Astrocyte (in vitro differentiated cells and primary cell): ENCODE measurements around the gene CLOCK. TPM values are rescaled to one million over a fixed set of nuclear protein-coding genes. Genes with fewer than 3 reads are reported as not detected.
A peak's percentile ranks its signal among the peaks of the same experiment; 100 is the strongest.

Experiments
- DNase-seq: peaks from one replicate; pipeline ENCODE4 v3.0.0-alpha.2; 2010; ENCODE audit warnings: low read depth
- FAIRE-seq: peaks from 2 replicates; lab custom pipeline; 2011; peaks lifted over from hg19 to GRCh38; lab: Jason Lieb, UNC
- H2AFZ ChIP-seq: 2 replicates; pipeline ENCODE4 v1.6.0; 2012; ENCODE audit warnings: low read depth, low read length, inconsistent platforms
- H3K27ac ChIP-seq: 2 replicates; pipeline ENCODE4 v1.5.1; 2011; ENCODE audit warnings: low read depth, low read length, inconsistent platforms
- H3K27me3 ChIP-seq: 2 replicates; pipeline ENCODE4 v1.6.0; 2011; ENCODE audit warnings: low read length, inconsistent platforms; ENCODE audit not compliant: insufficient read depth
- H3K36me3 ChIP-seq: 2 replicates; pipeline ENCODE4 v1.5.1; 2011; ENCODE audit warnings: low read length, inconsistent platforms; ENCODE audit not compliant: insufficient read depth
- H3K4me1 ChIP-seq: 2 replicates; pipeline ENCODE4 v1.5.1; 2011; ENCODE audit warnings: low read length, inconsistent platforms; ENCODE audit not compliant: insufficient read depth
- H3K4me2 ChIP-seq: 2 replicates; pipeline ENCODE4 v1.6.0; 2012; ENCODE audit warnings: low read length, inconsistent platforms
- H3K4me3 ChIP-seq: 2 replicates; pipeline ENCODE4 v1.5.1; 2011; ENCODE audit warnings: low read depth, mild to moderate bottlenecking, low read length, inconsistent platforms; ENCODE audit not compliant: insufficient read depth
- H3K79me2 ChIP-seq: 2 replicates; pipeline ENCODE4 v1.6.0; 2012; ENCODE audit warnings: mild to moderate bottlenecking, low read length, inconsistent platforms; ENCODE audit not compliant: insufficient read depth
- H3K9ac ChIP-seq: 2 replicates; pipeline ENCODE4 v1.6.0; 2012; ENCODE audit warnings: mild to moderate bottlenecking, low read length, inconsistent platforms
- H3K9me3 ChIP-seq: 2 replicates; pipeline ENCODE4 v1.5.1; 2012; ENCODE audit warnings: low read depth, mild to moderate bottlenecking, low read length, inconsistent platforms; ENCODE audit not compliant: insufficient read depth
- H4K20me1 ChIP-seq: 2 replicates; pipeline ENCODE4 v1.6.0; 2012; ENCODE audit warnings: low read length, inconsistent platforms; ENCODE audit not compliant: insufficient read depth
- H3K27ac Mint-ChIP-seq: one replicate; pipeline ENCODE4 v1.8.0; 2021; ENCODE audit warnings: mild to moderate bottlenecking, mixed read lengths; ENCODE audit not compliant: unreplicated experiment
- H3K27me3 Mint-ChIP-seq: one replicate; pipeline ENCODE4 v1.8.0; 2021; ENCODE audit warnings: low read depth, mixed read lengths; ENCODE audit not compliant: unreplicated experiment
- H3K36me3 Mint-ChIP-seq: one replicate; pipeline ENCODE4 v1.8.0; 2021; ENCODE audit warnings: low read depth, mixed read lengths; ENCODE audit not compliant: unreplicated experiment
- H3K4me1 Mint-ChIP-seq: one replicate; pipeline ENCODE4 v1.8.0; 2021; ENCODE audit warnings: low read depth, mixed read lengths; ENCODE audit not compliant: unreplicated experiment
- H3K4me3 Mint-ChIP-seq: one replicate; pipeline ENCODE4 v1.8.0; 2021; ENCODE audit warnings: mild to moderate bottlenecking, moderate library complexity, mixed read lengths; ENCODE audit not compliant: unreplicated experiment
- H3K9me3 Mint-ChIP-seq: one replicate; pipeline ENCODE4 v1.8.0; 2021; ENCODE audit warnings: mild to moderate bottlenecking, mixed read lengths; ENCODE audit not compliant: unreplicated experiment
- CTCF ChIP-seq: IDR thresholded peaks from 2 replicates; pipeline ENCODE4 v1.5.1; 2011; ENCODE audit warnings: low read depth, mild to moderate bottlenecking, inconsistent platforms, low read length, moderate library complexity; ENCODE audit not compliant: insufficient read depth
- EZH2 ChIP-seq: IDR thresholded peaks from 2 replicates; pipeline ENCODE4 v1.6.1; 2012; ENCODE audit warnings: mild to moderate bottlenecking, low read length, inconsistent platforms; ENCODE audit not compliant: insufficient read depth
- total RNA-seq: library from RNA; stranded (reverse); gene quantifications from 2 replicates; pipeline ENCODE4 v1.2.1, GENCODE V29; 2021

CLOCK gene
- total RNA-seq, 1 donor from 2014 or later: 20.4 TPM

- peak; percentile 57 for DNase-seq
- TF ChIP-seq EZH2 (no peak), CTCF (no peak)
- Mint-ChIP-seq H3K36me3 (peaks cover 15% of the 10 kb centered on the region), H3K27me3 (no peaks in the 10 kb centered on the region), H3K4me3 (peak overlapping the region; percentile 99), H3K27ac (peak overlapping the region; percentile 96), H3K4me1 (peaks cover 4% of the 10 kb centered on the region), H3K9me3 (no peaks in the 10 kb centered on the region)
- peaks cover 4% of the 10 kb centered on the region for H3K36me3 ChIP-seq
- H3K79me2 ChIP-seq: peaks cover 64% of the 10 kb centered on the region
- no peaks in the 10 kb centered on the region for H3K27me3 ChIP-seq
- no peaks in the 10 kb centered on the region for H3K9me3 ChIP-seq
- peaks cover 8% of the 10 kb centered on the region for H3K4me1 ChIP-seq
- H3K4me2 ChIP-seq: peak overlapping the region; percentile 92
- peaks cover 52% of the 10 kb centered on the region for H4K20me1 ChIP-seq
- peak overlapping the region; percentile 89 for H3K27ac ChIP-seq
- peak; percentile 78 for FAIRE-seq
- peak overlapping the region; percentile 98 for H3K9ac ChIP-seq
- H3K4me3 ChIP-seq: peak overlapping the region; percentile 90
- H2AFZ ChIP-seq: no peak overlapping the region
These were observed 149.0 kb downstream of the CLOCK start for GRCh38 chr4:55397520-55398321.

DNA sequence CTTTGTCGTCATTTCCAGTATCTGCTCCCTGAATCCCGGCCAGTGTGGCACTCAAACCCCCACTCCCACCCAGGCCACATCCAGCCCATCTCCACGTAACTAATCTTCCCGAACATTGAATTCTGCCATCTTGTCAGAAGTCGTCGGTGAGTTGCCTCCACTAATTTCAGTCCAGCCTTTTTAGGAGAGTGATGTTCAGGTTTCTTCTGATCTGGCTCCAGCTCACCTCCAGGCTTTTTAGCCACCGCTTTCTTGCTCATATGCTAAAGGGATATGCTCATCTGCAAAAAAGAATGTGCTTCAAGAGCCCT lies 149.6 kb downstream of the CLOCK start:
- peaks cover 60% of the 10 kb centered on the region for H3K79me2 ChIP-seq
- H3K4me2 ChIP-seq: peak overlapping the region; percentile 92
- DNase-seq (peak; percentile 43), FAIRE-seq (no peak)
- no peak overlapping the region for H2AFZ ChIP-seq
- Mint-ChIP-seq H3K27ac (peak overlapping the region; percentile 96), H3K36me3 (peaks cover 15% of the 10 kb centered on the region), H3K4me3 (peak overlapping the region; percentile 99), H3K4me1 (peaks cover 4% of the 10 kb centered on the region), H3K9me3 (no peaks in the 10 kb centered on the region), H3K27me3 (no peaks in the 10 kb centered on the region)
- no peaks in the 10 kb centered on the region for H3K27me3 ChIP-seq
- H3K4me3 ChIP-seq: peak overlapping the region; percentile 90
- H4K20me1 ChIP-seq: peaks cover 52% of the 10 kb centered on the region
- peaks cover 4% of the 10 kb centered on the region for H3K36me3 ChIP-seq
- no peak for TF ChIP-seq CTCF
- H3K9ac ChIP-seq: peak overlapping the region; percentile 98
- peaks cover 8% of the 10 kb centered on the region for H3K4me1 ChIP-seq
- no peaks in the 10 kb centered on the region for H3K9me3 ChIP-seq
- H3K27ac ChIP-seq: peak overlapping the region; percentile 89
